ENCODE results near the gene TAF10.

Gene TAF10

GRCh38 chr11:6638429-6638828 lies 26.4 kb upstream of the TAF10 start:
- Histone ChIP-seq H3K27ac (no peak overlapping the region), H3K36me3 (peaks cover 38% of the 10 kb centered on the region), H3K9me3 (ENCODE audit: severe bottlenecking) (no peaks in the 10 kb centered on the region), H3K4me3 (ENCODE audit: low read depth, low read length) (no peak overlapping the region), H3K27me3 (ENCODE audit: insufficient read depth, low read depth, severe bottlenecking) (no peaks in the 10 kb centered on the region)
- no peak for TF ChIP-seq CTCF (IDR thresholded peaks at IDR 0.05; ENCODE audit: low read depth, low read length)
- DNase-seq = no peak

GRCh38 chr11:6637871-6638270 lies 25.9 kb upstream of the TAF10 start:
- H3K4me3 ChIP-seq (ENCODE audit: low read depth, low read length) = no peak overlapping the region

GRCh38 chr11:6636480-6636879 lies 24.5 kb upstream of the TAF10 start:
- no peaks in the 10 kb centered on the region for H3K27me3 ChIP-seq (ENCODE audit: insufficient read depth, low read depth, severe bottlenecking)
- DNase-seq = no peak

More at GRCh38 chr11:6637871-6638270, 25.9 kb upstream of the TAF10 start:
- H3K27ac ChIP-seq = no peak overlapping the region
- no peaks in the 10 kb centered on the region for H3K9me3 ChIP-seq (ENCODE audit: severe bottlenecking)
- H3K27me3 ChIP-seq (ENCODE audit: insufficient read depth, low read depth, severe bottlenecking) = no peaks in the 10 kb centered on the region
- TF ChIP-seq CTCF (IDR thresholded peaks at IDR 0.05; ENCODE audit: low read depth, low read length) = no peak
- H3K36me3 ChIP-seq = peaks cover 38% of the 10 kb centered on the region
- no peak for DNase-seq

GRCh38 chr11:6635082-6635932 lies 23.3 kb upstream of the TAF10 start:
- H3K9me3 ChIP-seq (ENCODE audit: severe bottlenecking) = no peaks in the 10 kb centered on the region
- no peak for DNase-seq
- H3K27me3 ChIP-seq (ENCODE audit: insufficient read depth, low read depth, severe bottlenecking) = no peaks in the 10 kb centered on the region
- no peak overlapping the region for H3K27ac ChIP-seq
- H3K36me3 ChIP-seq = peaks cover 53% of the 10 kb centered on the region
- no peak overlapping the region for H3K4me3 ChIP-seq (ENCODE audit: low read depth, low read length)
- TF ChIP-seq CTCF (IDR thresholded peaks at IDR 0.05; ENCODE audit: low read depth, low read length) = no peak

More at GRCh38 chr11:6636480-6636879, 24.5 kb upstream of the TAF10 start:
- Histone ChIP-seq H3K4me3 (ENCODE audit: low read depth, low read length) (no peak overlapping the region), H3K9me3 (ENCODE audit: severe bottlenecking) (no peaks in the 10 kb centered on the region), H3K36me3 (peaks cover 52% of the 10 kb centered on the region), H3K27ac (no peak overlapping the region)
- TF ChIP-seq CTCF (IDR thresholded peaks at IDR 0.05; ENCODE audit: low read depth, low read length) = no peak

GRCh38 chr11:6634534-6634933 lies 22.5 kb upstream of the TAF10 start:
- no peak for DNase-seq
- H3K27ac ChIP-seq = no peak overlapping the region
- no peak overlapping the region for H3K4me3 ChIP-seq (ENCODE audit: low read depth, low read length)
- no peak for TF ChIP-seq CTCF (IDR thresholded peaks at IDR 0.05; ENCODE audit: low read depth, low read length)
- H3K9me3 ChIP-seq (ENCODE audit: severe bottlenecking) = no peaks in the 10 kb centered on the region
- peaks cover 45% of the 10 kb centered on the region for H3K36me3 ChIP-seq
- H3K27me3 ChIP-seq (ENCODE audit: insufficient read depth, low read depth, severe bottlenecking) = no peaks in the 10 kb centered on the region

All from WERI-Rb-1 (cell line).